Measurements from ENCODE around the gene MCF2L2.

DNA sequence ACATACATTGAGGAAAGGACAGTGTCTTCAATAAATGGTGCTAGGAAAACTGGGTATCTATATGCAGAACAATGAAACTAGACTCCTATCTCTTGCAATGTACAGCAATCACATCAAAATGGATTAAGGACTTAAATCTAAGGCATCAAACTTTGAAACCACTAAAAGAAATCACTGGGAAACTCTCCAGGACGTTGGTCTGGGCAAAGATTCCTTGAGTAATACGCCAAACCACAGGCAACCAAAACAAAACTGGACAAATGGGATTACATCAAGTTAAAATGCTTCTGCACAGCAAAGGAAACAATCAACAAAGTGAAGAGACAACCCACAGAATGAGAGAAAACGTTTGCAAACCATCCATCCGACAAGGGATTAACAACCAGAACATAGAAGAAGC lies 280.4 kb downstream of the MCF2L2 start:
- TF ChIP-seq POLR2AphosphoS2 (conservative IDR thresholded peaks at IDR 0.05; ENCODE audit: low read length) (no peak), RAD21 (conservative IDR thresholded peaks at IDR 0.05 in 1 of 2, IDR thresholded peaks at IDR 0.05 in 1 of 2) (no peak), RCOR1 (IDR thresholded peaks at IDR 0.05; ENCODE audit: low read depth, low read length) (no peak), BHLHE40 (IDR thresholded peaks at IDR 0.05; ENCODE audit: low read depth, low read length) (no peak)
- TF ChIP-seq, protein P1, sequence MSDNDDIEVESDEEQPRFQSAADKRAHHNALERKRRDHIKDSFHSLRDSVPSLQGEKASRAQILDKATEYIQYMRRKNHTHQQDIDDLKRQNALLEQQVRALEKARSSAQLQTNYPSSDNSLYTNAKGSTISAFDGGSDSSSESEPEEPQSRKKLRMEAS (IDR thresholded peaks at IDR 0.05), result no peak
